Right lung (tissue), 5 donors: ENCODE data around the gene NCBP1. TPM values are rescaled to one million over a fixed set of nuclear protein-coding genes. Genes with fewer than 3 reads are reported as not detected.

ENCODE experiments used
- DNase-seq, 2 donors: peaks; one replicate each; pipeline ENCODE4 v3.0.0-alpha.2; 2013
- polyA plus RNA-seq, 5 donors: library from polyadenylated mRNA; unstranded; fragments of 120-200 nt; gene quantifications; one replicate each; pipeline versions ENCODE4 v1.2.1 to v1.2.3, GENCODE V29; 2013; ENCODE audit warnings: inconsistent platforms in 1 of 5, low replicate concordance in 1 of 5; ENCODE audit not compliant: insufficient read length in 5 of 5, insufficient read depth in 1 of 5

Gene NCBP1
- polyA plus RNA-seq, 5 donors = 38.9 to 58.1 (median 50.6) TPM

DNA sequence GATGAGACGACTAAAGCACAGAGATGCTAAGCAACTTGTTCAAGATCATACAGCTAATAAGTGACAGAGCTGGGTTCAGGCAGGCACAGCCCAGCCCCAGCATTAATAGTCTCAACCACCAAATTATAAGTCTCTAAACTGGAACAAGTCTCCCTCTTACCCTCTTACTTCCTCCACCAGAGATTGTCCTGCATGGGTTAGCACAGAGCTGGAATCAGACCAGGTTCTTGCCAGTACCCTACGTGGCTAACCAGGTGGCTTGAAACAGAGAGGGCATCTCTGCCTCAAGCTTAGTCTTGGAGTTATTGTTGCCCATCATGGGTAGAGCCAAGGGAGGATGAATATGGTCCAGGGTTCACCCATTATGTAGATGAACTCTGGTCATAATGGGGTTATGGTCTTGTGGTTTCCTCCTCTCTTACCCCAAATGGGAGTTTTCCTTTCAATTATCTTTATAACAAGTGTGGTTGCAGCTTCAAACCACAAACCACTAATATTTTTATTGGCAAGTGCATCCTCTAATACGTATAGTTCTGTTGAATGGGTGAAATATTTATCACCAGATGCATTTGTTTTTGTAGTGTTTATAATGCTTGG, 71.8 kb downstream of the NCBP1 start:
- no peak for DNase-seq

DNA sequence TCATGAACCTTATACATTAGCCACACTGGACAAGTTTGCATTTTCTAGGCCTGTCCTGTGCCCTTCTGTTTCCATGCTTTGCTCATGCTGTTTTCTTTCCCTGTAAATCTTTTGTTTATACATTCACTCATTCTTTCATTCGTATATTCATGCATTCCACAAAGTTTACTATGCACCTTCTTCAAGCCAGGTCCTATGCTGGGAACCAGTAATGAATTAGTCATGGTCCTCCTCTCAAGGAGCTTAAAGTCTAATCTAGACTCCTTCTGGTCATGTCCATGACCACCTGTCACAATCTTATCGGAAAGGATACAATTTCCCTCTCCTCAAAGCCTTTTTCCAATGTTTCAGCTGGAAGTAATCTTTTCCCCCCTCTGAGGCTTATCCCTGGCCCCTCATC, 72.6 kb downstream of the NCBP1 start:
- no peak for DNase-seq

DNA sequence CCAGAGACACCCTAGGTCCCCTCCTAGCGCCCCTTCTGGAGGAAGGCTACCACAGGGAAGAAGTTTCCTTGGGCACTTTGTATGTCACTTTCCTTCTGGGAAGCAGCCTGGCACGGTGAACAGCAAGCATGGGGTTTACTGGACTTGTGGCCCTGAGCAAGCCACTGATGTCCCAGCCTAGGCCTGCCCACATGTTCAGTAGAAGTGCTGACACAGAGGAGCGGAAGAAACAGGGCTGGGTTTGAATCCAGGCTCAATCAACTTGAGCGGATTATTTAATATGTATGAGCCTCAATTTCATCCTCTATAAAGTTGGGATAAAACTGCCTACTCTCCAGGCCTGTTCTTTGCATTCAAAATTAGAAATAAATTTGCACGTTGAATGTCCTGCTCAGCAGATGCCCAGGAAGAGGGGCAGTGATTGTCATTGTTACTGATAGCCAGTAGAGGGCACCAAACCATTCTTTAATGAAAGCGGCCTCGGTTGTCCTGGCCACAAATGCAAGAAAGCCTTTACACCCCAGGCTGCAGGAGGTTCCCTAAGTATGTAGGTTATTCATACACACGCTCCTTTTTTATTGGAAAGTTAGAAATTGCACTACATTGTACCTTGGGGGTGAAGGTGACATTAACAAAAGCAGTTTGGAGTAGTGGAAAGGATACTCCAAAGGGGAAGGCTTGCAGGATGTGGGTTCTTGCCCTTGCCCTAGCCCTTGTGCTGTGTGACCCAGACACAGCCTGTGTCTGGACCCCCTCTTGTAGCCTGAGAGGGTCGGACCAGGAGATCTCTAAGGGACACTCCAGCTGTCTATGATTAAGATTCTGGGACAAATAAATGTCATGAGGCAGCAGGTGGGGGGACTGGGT, 77.0 kb downstream of the NCBP1 start:
- peak in 1 of 2 donors; percentile 48 for DNase-seq

DNA sequence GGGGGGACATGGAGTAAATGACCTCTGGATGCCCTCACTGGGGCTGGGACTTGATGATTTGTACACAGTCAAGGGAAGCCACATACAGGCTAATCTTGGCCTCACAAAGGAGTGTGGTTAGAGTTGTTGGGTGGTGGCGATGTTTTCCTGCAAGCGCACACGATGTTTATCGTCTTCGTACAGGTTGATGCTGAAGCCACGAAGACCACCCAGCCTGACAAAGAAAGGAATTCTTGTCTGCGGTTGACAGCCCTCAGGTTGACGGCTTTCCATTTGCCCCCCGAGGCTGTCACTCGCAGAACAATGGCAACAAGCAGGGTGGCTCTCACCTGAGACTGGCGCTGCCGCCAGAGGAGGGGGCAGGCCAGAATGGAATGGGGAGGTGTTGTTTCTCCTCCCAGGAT, 77.6 kb downstream of the NCBP1 start:
- no peak for DNase-seq

DNA sequence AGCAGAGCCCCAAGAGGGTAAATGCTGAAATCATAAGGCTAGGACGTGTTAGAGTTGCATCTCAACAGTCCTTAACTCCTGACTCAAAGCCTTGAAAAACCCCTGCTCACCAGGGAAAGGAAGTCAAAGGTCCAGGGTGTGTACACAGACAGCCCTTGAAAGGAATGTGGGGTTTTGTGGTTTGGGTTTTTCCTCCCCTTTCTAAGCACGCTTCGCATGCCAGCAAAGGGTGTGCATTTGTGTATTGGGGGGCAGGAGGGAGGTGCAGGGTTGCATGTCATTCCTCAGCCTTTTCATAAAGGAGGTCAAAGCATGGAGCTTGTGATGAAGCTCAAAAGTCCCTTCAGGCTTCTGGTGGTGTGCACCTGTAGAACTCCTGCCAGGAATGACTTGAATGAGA, 80.8 kb downstream of the NCBP1 start:
- DNase-seq = no peak

DNA sequence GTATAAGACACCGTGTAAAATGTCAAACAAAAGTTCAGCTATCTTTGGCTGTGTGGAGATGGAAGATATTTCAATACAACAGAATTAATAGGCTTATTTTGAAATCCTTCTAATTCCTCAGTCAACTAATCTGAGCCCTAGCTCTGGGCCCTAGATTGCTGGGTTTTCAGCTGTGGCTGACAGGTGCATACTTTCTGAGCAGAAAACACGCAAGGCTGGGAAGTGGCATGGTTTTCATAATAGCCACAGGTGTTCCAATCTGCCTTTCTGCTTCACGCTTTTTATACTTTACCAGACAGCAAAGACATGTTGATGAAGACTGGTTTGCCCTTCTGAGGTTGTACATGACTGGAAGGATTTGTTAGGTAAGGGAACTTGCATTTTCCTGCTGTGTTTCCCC, 84.2 kb downstream of the NCBP1 start:
- DNase-seq = no peak

DNA sequence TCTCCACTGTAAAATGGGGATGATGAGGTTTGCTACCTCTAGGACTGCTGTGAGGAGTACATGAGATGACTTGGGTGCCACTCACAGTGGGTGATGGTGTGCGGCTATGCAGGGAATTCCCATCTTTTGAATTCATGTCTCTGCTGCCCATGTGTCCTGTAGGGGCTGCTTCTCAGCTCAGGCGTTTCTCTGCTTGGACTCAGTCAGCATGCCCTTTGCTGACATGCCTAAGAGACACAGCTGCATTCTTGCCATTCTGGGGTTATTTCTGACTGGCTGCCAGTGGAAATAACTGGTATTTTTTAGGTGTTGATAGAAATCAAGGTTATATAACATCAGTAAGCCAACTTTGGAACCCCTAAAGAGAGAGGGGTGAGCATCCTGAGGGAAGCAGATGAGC, 87.8 kb downstream of the NCBP1 start:
- DNase-seq = no peak

DNA sequence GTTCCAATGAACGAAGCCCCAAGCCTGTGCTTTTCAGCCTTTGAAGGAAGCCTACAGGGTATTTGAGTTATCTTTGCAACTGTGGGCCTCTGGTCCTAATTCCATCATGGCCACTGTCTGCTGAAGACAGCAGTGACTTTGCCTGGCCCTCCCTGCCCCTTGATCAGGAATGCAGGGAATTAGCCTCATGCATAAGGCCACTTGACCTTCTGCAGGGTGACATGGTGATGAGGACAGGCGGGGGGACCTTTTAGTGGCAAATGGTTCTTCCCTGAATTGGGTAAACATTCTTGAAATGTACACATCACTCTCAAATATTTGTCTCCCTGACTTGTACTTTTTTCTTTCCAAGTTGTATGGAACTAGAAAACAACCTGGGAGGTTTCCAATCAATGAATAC, 88.7 kb downstream of the NCBP1 start:
- DNase-seq = no peak

Other genes with a start within 250 kb of the NCBP1 start
- gene TDRD7, start 221.7 kb upstream of the NCBP1 start, polyA plus RNA-seq = 1 to 10 TPM; 5.8 to 8.0 (median 7.2) TPM
- gene TMOD1, start 132.2 kb upstream of the NCBP1 start, polyA plus RNA-seq = 1 to 10 TPM; 1.2 to 8.1 (median 1.8) TPM
- 10 to 100 TPM; 30.1 to 43.8 (median 37.1) TPM for gene TSTD2, start 453 bp upstream of the NCBP1 start, polyA plus RNA-seq
- gene XPA, start 63.5 kb downstream of the NCBP1 start, polyA plus RNA-seq = 10 to 100 TPM; 29.2 to 37.3 (median 33.6) TPM
- gene FOXE1, start 219.4 kb downstream of the NCBP1 start, polyA plus RNA-seq = not detected